SK-N-MC (cell line): ENCODE measurements around the gene RGS21.

ENCODE experiments used
- DNase-seq: peaks from one replicate; pipeline ENCODE4 v3.0.0-alpha.2; 2011; ENCODE audit warnings: low read depth, low spot score
- H3K27ac ChIP-seq: fragments of 200-600 bp; sonication (generic); 2 replicates; pipeline ENCODE4 v1.5.1; 2016; ENCODE audit warnings: mixed run types
- H3K36me3 ChIP-seq: fragments of 200-600 bp; sonication (generic); 2 replicates; pipeline ENCODE4 v1.6.1; 2017; ENCODE audit warnings: antibody characterized with exemption, low read length, mixed read lengths; ENCODE audit not compliant: insufficient read depth
- H3K4me3 ChIP-seq: fragments of 200-600 bp; sonication (generic); 2 replicates; pipeline ENCODE4 v1.5.1; 2016
- H3K9ac ChIP-seq: fragments of 200-600 bp; sonication (generic); 2 replicates; pipeline ENCODE4 v1.8.0; 2017; ENCODE audit warnings: mixed run types, mixed read lengths; ENCODE audit not compliant: insufficient read length
- H3K9me3 ChIP-seq: fragments of 200-600 bp; sonication (generic); 2 replicates; pipeline ENCODE4 v1.6.1; 2017; ENCODE audit warnings: low read depth, mild to moderate bottlenecking, antibody characterized with exemption, low read length, moderate library complexity, mixed read lengths
- EZH2 ChIP-seq: fragments of 200-600 bp; sonication (generic); IDR thresholded peaks from one replicate; pipeline ENCODE4 v1.6.1; 2017; ENCODE audit warnings: antibody characterized with exemption
- FOXP2 ChIP-seq: optimal IDR thresholded peaks from 2 replicates; pipeline ENCODE3; 2011; ENCODE audit warnings: mild to moderate bottlenecking, moderate library complexity; ENCODE audit not compliant: insufficient read depth; ENCODE audit errors: extremely low read length, control extremely low read depth
- POLR2AphosphoS5 ChIP-seq: IDR thresholded peaks from 2 replicates; pipeline ENCODE4 v1.6.1; 2012; ENCODE audit warnings: mild to moderate bottlenecking, low read depth, low read length, borderline replicate concordance

Gene RGS21

DNA sequence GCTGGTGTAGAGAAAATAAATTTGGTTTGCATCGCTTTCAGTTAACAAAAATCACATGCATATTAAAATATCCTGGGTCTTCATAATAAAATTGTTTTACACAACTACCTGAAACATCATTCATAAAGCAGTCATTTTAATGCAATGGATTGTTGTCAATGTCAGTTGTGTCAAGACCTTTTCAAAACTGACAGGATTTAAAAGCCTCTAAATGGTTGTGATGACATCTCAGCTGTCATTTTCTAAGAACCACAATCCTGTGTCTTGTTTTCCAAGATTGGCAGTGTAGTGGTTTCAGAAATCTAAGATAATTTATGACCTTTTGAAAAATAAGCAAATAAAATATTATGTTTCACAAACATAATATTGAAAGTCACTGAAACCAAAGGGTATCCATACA lies 42.0 kb downstream of the RGS21 start:
- no peaks in the 10 kb centered on the region for H3K9me3 ChIP-seq
- no peak overlapping the region for H3K4me3 ChIP-seq
- DNase-seq = no peak
- no peak for TF ChIP-seq EZH2
- TF ChIP-seq FOXP2 = no peak
- TF ChIP-seq POLR2AphosphoS5 = no peak
- no peak overlapping the region for H3K9ac ChIP-seq
- H3K27ac ChIP-seq = no peak overlapping the region
- no peaks in the 10 kb centered on the region for H3K36me3 ChIP-seq

DNA sequence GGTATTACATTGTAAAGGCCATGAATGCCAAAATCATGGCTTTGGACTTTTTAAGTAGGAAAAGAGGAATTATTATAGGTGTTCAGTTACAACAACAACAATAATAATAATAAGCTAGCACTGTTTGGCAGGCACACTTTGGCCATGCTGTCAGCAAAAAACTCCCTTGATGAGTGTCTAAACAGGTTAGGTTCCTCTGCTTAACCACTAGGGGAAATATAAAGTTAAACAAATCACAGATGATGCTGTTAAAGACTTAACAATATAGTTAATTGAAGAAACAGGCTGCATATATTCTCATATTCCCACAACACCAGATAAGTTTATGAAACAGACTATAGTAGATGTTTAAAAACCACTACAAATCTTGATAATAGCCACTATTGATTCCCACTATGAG lies 46.4 kb downstream of the RGS21 start:
- Histone ChIP-seq H3K27ac (no peak overlapping the region), H3K36me3 (no peaks in the 10 kb centered on the region), H3K9ac (no peak overlapping the region), H3K9me3 (no peaks in the 10 kb centered on the region), H3K4me3 (no peak overlapping the region)
- no peak for DNase-seq
- TF ChIP-seq EZH2 (no peak), POLR2AphosphoS5 (no peak), FOXP2 (no peak)

DNA sequence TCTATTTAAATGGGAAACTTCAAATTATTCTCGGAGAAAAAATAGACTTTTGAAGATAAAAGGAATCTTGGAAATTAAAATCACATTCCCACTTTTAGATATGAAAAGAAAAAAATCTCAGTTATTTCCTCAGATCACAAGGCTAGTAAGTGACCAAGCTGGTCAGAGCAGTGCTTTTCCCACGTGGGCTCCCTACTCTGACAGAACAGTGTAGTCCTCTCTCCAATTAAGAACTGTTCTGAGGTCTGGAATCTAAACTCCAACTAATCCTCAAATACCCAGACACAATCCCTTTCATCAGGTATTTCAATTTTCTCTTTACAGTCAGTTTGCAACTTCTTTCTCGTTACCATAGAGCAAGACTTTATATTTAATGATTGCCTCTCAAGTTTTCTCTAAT lies 50.6 kb downstream of the RGS21 start:
- no peak overlapping the region for H3K4me3 ChIP-seq
- H3K27ac ChIP-seq = no peak overlapping the region
- no peak for TF ChIP-seq EZH2
- no peak for TF ChIP-seq FOXP2
- no peak for TF ChIP-seq POLR2AphosphoS5
- H3K9me3 ChIP-seq = no peaks in the 10 kb centered on the region
- H3K9ac ChIP-seq = no peak overlapping the region
- no peaks in the 10 kb centered on the region for H3K36me3 ChIP-seq
- no peak for DNase-seq

DNA sequence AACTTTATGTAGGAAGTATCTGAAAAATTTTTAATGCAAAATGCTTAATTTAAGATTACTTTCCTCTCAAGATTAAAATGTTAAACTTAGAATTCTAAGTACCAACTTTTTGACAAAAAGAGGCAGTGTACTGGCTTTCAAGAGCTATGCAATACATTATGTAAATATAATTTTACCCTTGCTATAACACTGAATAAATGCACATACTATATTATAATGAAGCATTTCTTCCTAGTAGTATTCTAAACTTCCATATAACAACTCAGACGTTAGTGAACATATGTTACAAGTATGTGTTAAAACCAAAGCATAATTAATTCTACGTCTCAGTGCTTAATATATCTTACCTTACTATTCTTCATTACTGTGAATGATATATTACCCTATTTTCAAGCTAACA lies 58.5 kb downstream of the RGS21 start:
- no peak overlapping the region for H3K9ac ChIP-seq
- no peak overlapping the region for H3K4me3 ChIP-seq
- TF ChIP-seq POLR2AphosphoS5 = no peak
- no peak for TF ChIP-seq EZH2
- TF ChIP-seq FOXP2 = no peak
- H3K36me3 ChIP-seq = no peaks in the 10 kb centered on the region
- H3K27ac ChIP-seq = no peak overlapping the region
- no peaks in the 10 kb centered on the region for H3K9me3 ChIP-seq
- no peak for DNase-seq

DNA sequence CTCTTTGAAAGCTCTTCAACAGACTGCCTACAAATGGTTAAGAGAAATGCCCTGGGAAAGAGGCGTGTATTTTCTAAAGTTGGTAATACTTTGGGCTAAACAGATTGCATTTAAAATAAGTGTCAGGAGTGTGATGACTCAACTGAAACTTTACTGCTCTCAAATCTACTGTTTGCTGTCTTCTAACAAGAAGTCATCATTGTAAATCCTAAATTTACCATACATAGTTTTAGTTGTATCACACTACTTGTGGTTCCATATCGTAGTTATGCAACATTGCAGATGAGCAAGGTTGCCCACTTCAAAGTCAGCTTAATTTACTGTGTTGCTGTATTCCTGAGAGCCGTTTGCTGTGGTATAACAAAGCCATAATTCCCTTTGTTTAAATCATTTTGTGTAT lies 59.6 kb downstream of the RGS21 start:
- no peak overlapping the region for H3K9ac ChIP-seq
- DNase-seq = no peak
- no peak overlapping the region for H3K27ac ChIP-seq
- H3K9me3 ChIP-seq = no peaks in the 10 kb centered on the region
- H3K4me3 ChIP-seq = no peak overlapping the region
- H3K36me3 ChIP-seq = no peaks in the 10 kb centered on the region
- no peak for TF ChIP-seq FOXP2
- no peak for TF ChIP-seq EZH2
- TF ChIP-seq POLR2AphosphoS5 = no peak

DNA sequence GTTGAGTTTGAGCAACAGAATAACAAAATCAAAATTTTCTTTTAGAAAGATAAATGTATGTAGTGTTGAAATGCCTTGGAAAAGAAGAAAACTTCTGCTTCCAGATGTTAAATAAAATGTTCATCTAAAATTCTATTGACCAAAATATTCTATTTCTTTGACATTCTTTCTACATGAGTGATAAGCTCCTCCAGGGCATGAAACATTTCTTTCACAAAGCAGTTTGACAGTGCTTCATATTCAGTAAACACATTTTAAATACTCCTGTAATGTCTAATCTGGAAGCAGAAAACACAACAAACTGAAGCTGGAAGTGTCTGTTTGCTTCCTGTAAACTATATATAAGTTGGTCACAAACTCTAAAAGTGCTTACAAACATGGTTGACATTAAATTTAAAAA lies 61.5 kb downstream of the RGS21 start:
- H3K9me3 ChIP-seq = no peaks in the 10 kb centered on the region
- no peak for TF ChIP-seq POLR2AphosphoS5
- H3K27ac ChIP-seq = no peak overlapping the region
- no peak for DNase-seq
- H3K4me3 ChIP-seq = no peak overlapping the region
- H3K36me3 ChIP-seq = no peaks in the 10 kb centered on the region
- H3K9ac ChIP-seq = no peak overlapping the region

DNA sequence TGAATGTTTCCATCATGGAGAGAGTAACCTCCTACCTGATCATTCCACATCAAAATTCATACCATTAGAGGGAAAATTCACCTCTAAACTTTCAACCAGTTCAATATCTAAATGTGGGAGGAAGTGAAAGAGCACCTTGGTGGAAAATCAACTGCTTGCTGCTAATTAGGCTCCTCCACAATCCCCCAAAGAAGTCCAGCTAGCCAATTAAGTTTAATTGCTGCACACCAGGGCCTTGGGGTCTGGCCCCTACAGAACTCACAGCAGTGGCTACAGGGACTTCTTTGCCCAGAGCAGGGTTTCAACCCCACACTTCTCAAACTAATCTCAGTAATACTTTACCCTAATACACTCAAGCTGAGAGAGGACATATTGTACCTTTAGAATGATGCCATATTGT lies 62.1 kb downstream of the RGS21 start:
- Histone ChIP-seq H3K27ac (no peak overlapping the region), H3K9me3 (no peaks in the 10 kb centered on the region), H3K9ac (no peak overlapping the region), H3K36me3 (no peaks in the 10 kb centered on the region), H3K4me3 (no peak overlapping the region)
- no peak for DNase-seq
- TF ChIP-seq POLR2AphosphoS5 (no peak), EZH2 (no peak), FOXP2 (no peak)

DNA sequence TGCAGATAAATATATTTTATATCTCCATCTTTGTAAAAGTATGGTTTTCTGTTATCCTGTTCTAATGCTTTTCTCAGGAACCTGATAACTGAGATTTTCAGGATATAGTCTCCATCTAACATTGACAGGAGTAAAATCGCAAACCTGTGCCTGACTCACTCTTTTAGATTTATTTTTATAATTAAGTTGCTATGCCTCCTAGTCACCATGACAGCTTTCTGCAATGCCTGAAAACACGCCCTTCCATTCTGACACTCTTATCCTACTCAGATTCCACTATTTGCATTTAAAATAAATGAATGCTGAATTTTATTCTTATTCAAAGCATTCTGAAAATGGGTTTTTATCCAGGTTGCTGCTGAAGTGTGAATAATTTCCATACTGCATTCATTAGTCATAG lies 62.8 kb downstream of the RGS21 start:
- DNase-seq = no peak
- Histone ChIP-seq H3K4me3 (no peak overlapping the region), H3K9ac (no peak overlapping the region), H3K36me3 (no peaks in the 10 kb centered on the region), H3K9me3 (peaks cover 4% of the 10 kb centered on the region; the same call in 1 of the 2 replicates), H3K27ac (no peak overlapping the region)
- TF ChIP-seq FOXP2 (no peak), EZH2 (no peak), POLR2AphosphoS5 (no peak)

DNA sequence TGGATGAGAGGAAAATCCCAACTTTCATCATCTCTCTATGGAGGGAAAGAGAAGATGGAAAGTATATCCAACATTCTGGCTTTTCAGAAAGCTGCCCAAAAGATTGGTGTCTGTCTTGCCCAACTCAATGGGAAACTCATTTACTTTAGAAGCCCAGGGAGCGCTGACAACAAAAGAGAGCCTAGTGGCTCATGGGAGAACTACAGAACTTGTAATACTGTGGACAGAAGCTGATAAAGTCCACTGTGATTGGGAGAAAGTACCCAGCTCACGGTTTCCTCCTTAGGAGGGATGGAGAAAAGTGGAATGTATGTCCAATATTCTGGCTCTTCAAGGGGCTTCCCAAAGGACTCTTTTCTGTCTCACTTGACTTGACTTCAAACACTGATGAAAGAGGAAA lies 66.0 kb downstream of the RGS21 start:
- Histone ChIP-seq H3K9me3 (peaks cover 10% of the 10 kb centered on the region), H3K36me3 (no peaks in the 10 kb centered on the region), H3K4me3 (no peak overlapping the region), H3K27ac (no peak overlapping the region), H3K9ac (no peak overlapping the region)
- no peak for DNase-seq
- TF ChIP-seq EZH2 = no peak
- TF ChIP-seq POLR2AphosphoS5 = no peak
- TF ChIP-seq FOXP2 = no peak
